ENCODE data around the gene PLLP.

Gene PLLP

DNA sequence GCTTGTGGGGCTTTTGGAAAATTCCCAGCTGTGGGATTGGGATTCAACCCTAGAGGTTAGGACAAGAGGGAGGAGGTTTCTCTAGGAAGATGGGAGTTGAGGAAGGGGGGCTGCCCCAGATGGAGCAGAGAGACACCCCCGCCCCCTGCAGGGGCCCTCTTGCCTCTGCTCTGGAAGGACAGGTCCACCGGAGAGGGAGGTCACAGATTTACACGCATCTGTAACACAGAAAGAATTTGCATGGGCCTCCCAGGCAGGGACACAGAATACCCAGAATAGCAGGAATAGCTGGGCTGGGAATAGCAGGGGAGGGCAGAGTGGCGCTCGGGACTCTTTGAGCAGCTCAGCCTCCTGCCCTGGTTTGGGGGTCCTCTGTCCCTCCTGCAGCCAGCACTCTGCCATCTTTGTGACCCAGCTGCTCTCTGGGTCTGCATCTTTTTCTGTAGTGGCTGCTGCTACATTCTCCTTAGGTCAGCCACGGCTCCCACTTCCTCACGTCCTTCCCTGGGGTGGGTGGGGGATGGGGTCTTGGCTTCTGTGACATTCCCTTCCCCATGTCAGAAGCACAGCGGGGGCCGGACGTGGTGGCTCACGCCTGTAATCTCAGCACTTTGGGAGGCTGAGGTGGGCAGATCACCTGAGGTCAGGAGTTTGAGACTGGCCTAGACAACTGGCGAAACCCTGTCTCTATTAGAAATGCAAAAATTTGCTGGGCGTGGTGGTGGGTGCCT is 33.9 kb upstream of the PLLP start:
- no peak overlapping the region for H3K27ac ChIP-seq
- TF ChIP-seq ZFX (IDR thresholded peaks at IDR 0.05) (no peak), CTCF (conservative IDR thresholded peaks at IDR 0.05) (no peak)

DNA sequence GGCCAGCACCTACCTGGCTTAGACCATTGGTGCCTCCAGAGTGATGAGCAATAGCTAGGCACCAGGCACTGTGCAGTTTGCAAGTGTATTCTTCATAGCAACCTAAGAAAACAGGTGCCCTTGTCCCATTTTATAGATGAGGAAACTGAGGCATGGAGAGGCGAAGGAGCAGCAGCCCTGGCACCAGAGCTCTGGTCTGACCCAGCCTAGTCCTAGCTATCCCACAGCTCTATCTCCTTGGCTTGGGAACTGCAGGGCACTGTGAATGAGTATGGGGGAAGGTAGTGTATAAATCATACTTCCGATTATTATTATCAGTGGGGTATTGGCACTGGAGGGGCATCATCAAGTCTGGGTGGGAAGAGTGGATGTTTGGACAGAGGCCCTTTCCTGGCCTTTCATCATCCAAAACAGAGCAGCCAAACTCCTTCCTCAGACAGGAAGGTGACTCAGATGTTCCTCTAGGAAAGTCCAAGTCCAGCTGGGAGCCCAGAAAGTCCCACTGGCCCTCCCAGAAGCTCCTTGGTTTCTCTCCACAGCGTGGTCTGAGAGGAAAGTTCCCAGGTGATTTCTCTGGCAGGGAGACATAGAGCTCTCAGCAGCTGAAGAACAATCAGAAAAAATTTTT is 32.0 kb upstream of the PLLP start:
- no peak for TF ChIP-seq ZFX (IDR thresholded peaks at IDR 0.05)
- no peak for TF ChIP-seq CTCF (conservative IDR thresholded peaks at IDR 0.05)

GRCh38 chr16:57315416-57315815 is 30.9 kb upstream of the PLLP start:
- H3K27ac ChIP-seq = no peak overlapping the region
- TF ChIP-seq CTCF (conservative IDR thresholded peaks at IDR 0.05) (no peak), ZFX (IDR thresholded peaks at IDR 0.05) (no peak)

More for the DNA sequence above, 32.0 kb upstream of the PLLP start:
- H3K27ac ChIP-seq = no peak overlapping the region

- TF ChIP-seq ZFX (IDR thresholded peaks at IDR 0.05) (no peak), CTCF (conservative IDR thresholded peaks at IDR 0.05) (no peak)
- H3K27ac ChIP-seq = no peak overlapping the region
These were observed 29.8 kb upstream of the PLLP start for GRCh38 chr16:57314161-57314785.

- TF ChIP-seq CTCF (conservative IDR thresholded peaks at IDR 0.05) (no peak), ZFX (IDR thresholded peaks at IDR 0.05) (no peak)
- no peak overlapping the region for H3K27ac ChIP-seq
These were observed 29.0 kb upstream of the PLLP start for GRCh38 chr16:57313509-57313908.

DNA sequence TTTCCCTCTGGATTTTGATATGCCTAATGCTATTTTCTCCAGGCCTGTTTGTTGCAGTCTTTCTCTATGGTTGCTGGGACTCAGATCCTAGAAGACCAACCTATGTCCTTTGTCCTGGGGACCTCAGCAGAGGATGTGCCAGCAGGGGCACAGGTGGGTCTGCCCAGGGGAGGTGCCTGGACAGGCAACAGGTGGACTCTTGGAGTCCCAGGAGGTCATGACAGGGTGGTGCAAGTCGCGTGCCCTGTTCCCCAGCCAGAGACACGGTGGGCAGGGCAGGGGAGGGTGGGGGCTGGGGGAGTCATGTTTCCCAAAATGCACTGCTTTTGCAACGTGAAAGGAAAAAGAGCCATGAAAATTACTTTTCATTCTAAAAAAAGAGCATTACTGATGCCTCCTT is 26.3 kb upstream of the PLLP start:
- TF ChIP-seq CTCF (conservative IDR thresholded peaks at IDR 0.05) = no peak
- H3K27ac ChIP-seq = no peak overlapping the region

- TF ChIP-seq ZFX (IDR thresholded peaks at IDR 0.05) (no peak), CTCF (conservative IDR thresholded peaks at IDR 0.05) (no peak)
- H3K27ac ChIP-seq = no peak overlapping the region
These were observed 23.6 kb upstream of the PLLP start for GRCh38 chr16:57308041-57308440.

Data from C4-2B (cell line).